HepG2 (cell line): Measurements from ENCODE around the gene HOXC10. TPM values are rescaled to one million over a fixed set of nuclear protein-coding genes. Genes with fewer than 3 reads are reported as not detected.

Experiments
- GTF2F1 ChIP-seq: fragments of 150-350 bp; IDR thresholded peaks from 2 replicates; pipeline ENCODE4 v1.6.1; 2014; ENCODE audit warnings: low read length
- ISX ChIP-seq: sonication (generic); formaldehyde crosslinking; conservative IDR thresholded peaks from 2 replicates; pipeline ENCODE4 v1.5.0; 2020; ENCODE audit warnings: missing genetic modification reagents
- JDP2 ChIP-seq: sonication (generic); formaldehyde crosslinking; IDR thresholded peaks from 2 replicates; pipeline ENCODE4 v1.8.1; 2022; ENCODE audit warnings: missing genetic modification reagents, borderline replicate concordance
- NAIF1 ChIP-seq: sonication (generic); formaldehyde crosslinking; IDR thresholded peaks from 2 replicates; pipeline ENCODE4 v1.5.0; 2020; ENCODE audit warnings: mild to moderate bottlenecking, missing genetic modification reagents, borderline replicate concordance
- NFYB ChIP-seq: sonication (generic); formaldehyde crosslinking; IDR thresholded peaks from 2 replicates; pipeline ENCODE4 v1.4.0; 2020; ENCODE audit warnings: missing genetic modification reagents
- YEATS4 ChIP-seq: sonication (generic); formaldehyde crosslinking; IDR thresholded peaks from 2 replicates; pipeline ENCODE4 v1.4.0; 2020; ENCODE audit warnings: missing genetic modification reagents, borderline replicate concordance
- ZBTB2 ChIP-seq: sonication (generic); formaldehyde crosslinking; IDR thresholded peaks from 2 replicates; pipeline ENCODE4 v1.8.0; 2022; ENCODE audit warnings: low read depth, missing genetic modification reagents
- ZNF121 ChIP-seq: sonication (generic); formaldehyde crosslinking; IDR thresholded peaks from 2 replicates; pipeline ENCODE4 v1.5.0; 2020; ENCODE audit warnings: mild to moderate bottlenecking, missing genetic modification reagents
- ZNF224 ChIP-seq: sonication (generic); formaldehyde crosslinking; IDR thresholded peaks from 2 replicates; pipeline ENCODE4 v1.5.0; 2020; ENCODE audit warnings: mild to moderate bottlenecking, missing genetic modification reagents
- ZNF335 ChIP-seq: sonication (generic); formaldehyde crosslinking; IDR thresholded peaks from 2 replicates; pipeline ENCODE4 v1.4.0; 2020; ENCODE audit warnings: missing genetic modification reagents
- ZNF609 ChIP-seq: sonication (generic); formaldehyde crosslinking; IDR thresholded peaks from 2 replicates; pipeline ENCODE4 v1.4.0; 2020; ENCODE audit warnings: mild to moderate bottlenecking, missing genetic modification reagents, borderline replicate concordance
- ZSCAN31 ChIP-seq: sonication (generic); formaldehyde crosslinking; IDR thresholded peaks from 2 replicates; pipeline ENCODE4 v1.5.0; 2020; ENCODE audit warnings: low read depth, mild to moderate bottlenecking, missing genetic modification reagents
- polyA plus RNA-seq, 8 experiments: library from polyadenylated mRNA; depleted of rRNA in 3 of 8; stranded (reverse) in 7 of 8; unstranded in 1 of 8; fragments of >200 nt; fragmentation: Illumina TruSeq in 4 of 8; extraction: Trizol in 4 of 8; gene quantifications; 2 replicates each; pipeline versions ENCODE4 v1.2.1 to v1.2.3, GENCODE V29; 2011 to 2016; ENCODE audit warnings: low read depth in 4 of 8, missing spikeins in 1 of 8, mixed read lengths in 1 of 8; ENCODE audit not compliant: insufficient read depth in 1 of 8
- total RNA-seq, 5 experiments: library from RNA; depleted of rRNA; stranded (reverse); fragments of >200 nt; fragmentation: Illumina TruSeq; extraction: Trizol; gene quantifications; 2 replicates each; pipeline ENCODE4 v1.2.3, GENCODE V29; 2016; ENCODE audit warnings: low read depth in 1 of 5
- TF ChIP-seq, protein P1 (sequence below): sonication (generic); formaldehyde crosslinking; IDR thresholded peaks from 2 replicates; pipeline ENCODE4 v1.5.0; 2020; ENCODE audit warnings: mild to moderate bottlenecking, missing genetic modification reagents, borderline replicate concordance
- TF ChIP-seq, protein P2 (sequence below): sonication (generic); formaldehyde crosslinking; IDR thresholded peaks from 2 replicates; pipeline ENCODE4 v1.5.1; 2020; ENCODE audit warnings: mild to moderate bottlenecking, missing genetic modification reagents, moderate library complexity

The HOXC10 gene
- total and polyA plus RNA-seq, 2 of the 13 experiments (the other 11 are each of a cell fraction or from before 2014, with no cell fraction given), result not detected

DNA sequence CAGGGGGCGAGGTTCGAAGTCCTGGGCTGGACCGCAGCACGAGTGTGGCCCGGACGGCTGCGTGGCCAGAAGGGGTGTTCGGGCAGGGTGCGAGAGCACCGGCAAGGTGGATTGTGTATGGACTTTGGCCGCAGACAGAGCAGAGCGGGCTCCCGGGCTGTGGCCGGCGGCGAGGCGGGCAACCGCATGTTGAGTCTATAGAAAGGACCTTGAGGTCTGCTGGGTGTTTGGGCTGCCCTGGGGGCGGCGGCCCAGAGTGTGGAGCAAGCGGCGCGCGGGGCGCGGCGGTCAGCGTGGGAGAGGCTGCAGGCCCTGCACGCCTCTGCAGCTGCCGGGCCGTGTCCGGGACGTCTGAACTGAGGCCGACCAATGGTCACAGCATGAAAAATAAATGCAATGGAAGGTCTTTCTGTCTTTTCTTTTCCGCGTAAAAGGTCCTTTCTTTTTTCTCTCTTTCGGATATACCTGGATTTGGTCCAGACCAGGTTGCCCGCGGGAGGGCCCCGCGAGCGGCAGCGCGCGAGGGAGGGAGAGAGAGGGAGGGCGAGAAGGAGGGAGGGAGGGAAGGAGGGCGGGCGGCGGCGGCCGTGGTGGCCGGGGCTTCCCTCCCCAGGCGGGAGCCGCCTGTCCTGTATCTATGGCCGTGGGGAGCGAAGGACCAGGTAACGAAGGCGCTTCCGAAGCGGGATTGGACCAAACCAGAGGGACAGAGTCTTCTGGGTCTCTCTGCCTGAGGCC, 9.5 kb downstream of the HOXC10 start (continued):
- 0 out of 2 replicates have a peak, but pooled peaks have one; percentile 19 for TF ChIP-seq YEATS4 (CRISPR knock-in tag)
- TF ChIP-seq NFYB (CRISPR knock-in tag), result no peak
- TF ChIP-seq, protein P1, sequence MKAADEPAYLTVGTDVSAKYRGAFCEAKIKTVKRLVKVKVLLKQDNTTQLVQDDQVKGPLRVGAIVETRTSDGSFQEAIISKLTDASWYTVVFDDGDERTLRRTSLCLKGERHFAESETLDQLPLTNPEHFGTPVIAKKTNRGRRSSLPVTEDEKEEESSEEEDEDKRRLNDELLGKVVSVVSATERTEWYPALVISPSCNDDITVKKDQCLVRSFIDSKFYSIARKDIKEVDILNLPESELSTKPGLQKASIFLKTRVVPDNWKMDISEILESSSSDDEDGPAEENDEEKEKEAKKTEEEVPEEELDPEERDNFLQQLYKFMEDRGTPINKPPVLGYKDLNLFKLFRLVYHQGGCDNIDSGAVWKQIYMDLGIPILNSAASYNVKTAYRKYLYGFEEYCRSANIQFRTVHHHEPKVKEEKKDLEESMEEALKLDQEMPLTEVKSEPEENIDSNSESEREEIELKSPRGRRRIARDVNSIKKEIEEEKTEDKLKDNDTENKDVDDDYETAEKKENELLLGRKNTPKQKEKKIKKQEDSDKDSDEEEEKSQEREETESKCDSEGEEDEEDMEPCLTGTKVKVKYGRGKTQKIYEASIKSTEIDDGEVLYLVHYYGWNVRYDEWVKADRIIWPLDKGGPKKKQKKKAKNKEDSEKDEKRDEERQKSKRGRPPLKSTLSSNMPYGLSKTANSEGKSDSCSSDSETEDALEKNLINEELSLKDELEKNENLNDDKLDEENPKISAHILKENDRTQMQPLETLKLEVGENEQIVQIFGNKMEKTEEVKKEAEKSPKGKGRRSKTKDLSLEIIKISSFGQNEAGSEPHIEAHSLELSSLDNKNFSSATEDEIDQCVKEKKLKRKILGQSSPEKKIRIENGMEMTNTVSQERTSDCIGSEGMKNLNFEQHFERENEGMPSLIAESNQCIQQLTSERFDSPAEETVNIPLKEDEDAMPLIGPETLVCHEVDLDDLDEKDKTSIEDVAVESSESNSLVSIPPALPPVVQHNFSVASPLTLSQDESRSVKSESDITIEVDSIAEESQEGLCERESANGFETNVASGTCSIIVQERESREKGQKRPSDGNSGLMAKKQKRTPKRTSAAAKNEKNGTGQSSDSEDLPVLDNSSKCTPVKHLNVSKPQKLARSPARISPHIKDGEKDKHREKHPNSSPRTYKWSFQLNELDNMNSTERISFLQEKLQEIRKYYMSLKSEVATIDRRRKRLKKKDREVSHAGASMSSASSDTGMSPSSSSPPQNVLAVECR (CRISPR knock-in tag), result peak; percentile 36; the same call in 1 of the 2 replicates
- TF ChIP-seq ZBTB2 (CRISPR knock-in tag), result no peak
- TF ChIP-seq ZNF335 (CRISPR knock-in tag), result no peak
- no peak for TF ChIP-seq ZNF121
- no peak for TF ChIP-seq ISX
- 0 out of 2 replicates have a peak, but pooled peaks have one; percentile 45 for TF ChIP-seq ZNF224 (CRISPR knock-in tag)
- TF ChIP-seq GTF2F1, result no peak
- TF ChIP-seq NAIF1 (CRISPR knock-in tag), result no peak
- TF ChIP-seq ZNF609 (CRISPR knock-in tag), result no peak
- TF ChIP-seq ZSCAN31 (CRISPR knock-in tag), result peak; percentile 45; the same call in 1 of the 2 replicates
- no peak for TF ChIP-seq JDP2 (CRISPR knock-in tag)
- TF ChIP-seq, protein P2, sequence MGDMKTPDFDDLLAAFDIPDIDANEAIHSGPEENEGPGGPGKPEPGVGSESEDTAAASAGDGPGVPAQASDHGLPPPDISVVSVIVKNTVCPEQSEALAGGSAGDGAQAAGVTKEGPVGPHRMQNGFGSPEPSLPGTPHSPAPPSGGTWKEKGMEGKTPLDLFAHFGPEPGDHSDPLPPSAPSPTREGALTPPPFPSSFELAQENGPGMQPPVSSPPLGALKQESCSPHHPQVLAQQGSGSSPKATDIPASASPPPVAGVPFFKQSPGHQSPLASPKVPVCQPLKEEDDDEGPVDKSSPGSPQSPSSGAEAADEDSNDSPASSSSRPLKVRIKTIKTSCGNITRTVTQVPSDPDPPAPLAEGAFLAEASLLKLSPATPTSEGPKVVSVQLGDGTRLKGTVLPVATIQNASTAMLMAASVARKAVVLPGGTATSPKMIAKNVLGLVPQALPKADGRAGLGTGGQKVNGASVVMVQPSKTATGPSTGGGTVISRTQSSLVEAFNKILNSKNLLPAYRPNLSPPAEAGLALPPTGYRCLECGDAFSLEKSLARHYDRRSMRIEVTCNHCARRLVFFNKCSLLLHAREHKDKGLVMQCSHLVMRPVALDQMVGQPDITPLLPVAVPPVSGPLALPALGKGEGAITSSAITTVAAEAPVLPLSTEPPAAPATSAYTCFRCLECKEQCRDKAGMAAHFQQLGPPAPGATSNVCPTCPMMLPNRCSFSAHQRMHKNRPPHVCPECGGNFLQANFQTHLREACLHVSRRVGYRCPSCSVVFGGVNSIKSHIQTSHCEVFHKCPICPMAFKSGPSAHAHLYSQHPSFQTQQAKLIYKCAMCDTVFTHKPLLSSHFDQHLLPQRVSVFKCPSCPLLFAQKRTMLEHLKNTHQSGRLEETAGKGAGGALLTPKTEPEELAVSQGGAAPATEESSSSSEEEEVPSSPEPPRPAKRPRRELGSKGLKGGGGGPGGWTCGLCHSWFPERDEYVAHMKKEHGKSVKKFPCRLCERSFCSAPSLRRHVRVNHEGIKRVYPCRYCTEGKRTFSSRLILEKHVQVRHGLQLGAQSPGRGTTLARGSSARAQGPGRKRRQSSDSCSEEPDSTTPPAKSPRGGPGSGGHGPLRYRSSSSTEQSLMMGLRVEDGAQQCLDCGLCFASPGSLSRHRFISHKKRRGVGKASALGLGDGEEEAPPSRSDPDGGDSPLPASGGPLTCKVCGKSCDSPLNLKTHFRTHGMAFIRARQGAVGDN (CRISPR knock-in tag), result peak; percentile 86
